Liver (tissue), 9 donors: ENCODE results near the gene NTN1. TPM values are rescaled to one million over a fixed set of nuclear protein-coding genes. Genes with fewer than 3 reads are reported as not detected.

Experiments
- DNase-seq: peaks from one replicate; pipeline ENCODE4 v3.0.0-alpha.2; 2017; ENCODE audit warnings: low spot score
- H3K27ac ChIP-seq, 2 donors: one replicate each; pipeline ENCODE4 v1.7.0; 2013; ENCODE audit warnings: inconsistent platforms in 2 of 2, low read length in 2 of 2, control low read depth in 1 of 2, low read depth in 1 of 2, mild to moderate bottlenecking in 1 of 2
- H3K27me3 ChIP-seq, 4 donors: one replicate each; pipeline versions ENCODE4 v1.6.1 to v1.7.0; 2013; ENCODE audit warnings: low read length in 3 of 4, inconsistent platforms in 1 of 4, mild to moderate bottlenecking in 1 of 4, moderate library complexity in 1 of 4; ENCODE audit not compliant: control insufficient read depth in 4 of 4, insufficient read depth in 4 of 4
- H3K36me3 ChIP-seq, 4 donors: one replicate each; pipeline versions ENCODE4 v1.6.1 to v1.7.0; 2013; ENCODE audit warnings: low read length in 3 of 4, mild to moderate bottlenecking in 3 of 4, low read depth in 1 of 4, moderate library complexity in 1 of 4; ENCODE audit not compliant: control insufficient read depth in 4 of 4, insufficient read depth in 3 of 4
- H3K4me1 ChIP-seq, 4 donors: one replicate each; pipeline versions ENCODE4 v1.6.1 to v1.7.0; 2013; ENCODE audit warnings: low read length in 3 of 4, mild to moderate bottlenecking in 3 of 4, moderate library complexity in 1 of 4; ENCODE audit not compliant: control insufficient read depth in 4 of 4, insufficient read depth in 4 of 4
- H3K4me3 ChIP-seq, 3 donors: one replicate each; pipeline versions ENCODE4 v1.6.1 to v1.7.0; 2013; ENCODE audit warnings: low read length in 3 of 3, control low read depth in 1 of 3, low read depth in 1 of 3, mild to moderate bottlenecking in 1 of 3
- H3K9ac ChIP-seq, 2 donors: one replicate each; pipeline ENCODE4 v1.7.0; 2013; ENCODE audit warnings: low read length in 2 of 2, mild to moderate bottlenecking in 2 of 2, moderate library complexity in 2 of 2, control low read depth in 1 of 2, low read depth in 1 of 2
- H3K9me3 ChIP-seq, 4 donors: one replicate each; pipeline versions ENCODE4 v1.6.1 to v1.7.0; 2013; ENCODE audit warnings: low read length in 3 of 4; ENCODE audit not compliant: control insufficient read depth in 4 of 4
- EGR1 ChIP-seq, 2 donors: IDR thresholded peaks; 2 replicates each; pipeline ENCODE4 v1.6.1; 2016 to 2018; ENCODE audit warnings: antibody characterized with exemption in 2 of 2, low read depth in 2 of 2
- FOXA1 ChIP-seq: IDR thresholded peaks from 2 replicates; pipeline ENCODE4 v1.6.1; 2016; ENCODE audit warnings: antibody characterized with exemption
- FOXA2 ChIP-seq: IDR thresholded peaks from 2 replicates; pipeline ENCODE4 v1.6.1; 2016; ENCODE audit warnings: antibody characterized with exemption
- GABPA ChIP-seq, 2 donors: IDR thresholded peaks in 1 of 2; conservative IDR thresholded peaks in 1 of 2; 2 replicates each; pipeline ENCODE4 v1.6.1; 2016; ENCODE audit warnings: antibody characterized with exemption in 2 of 2, mild to moderate bottlenecking in 1 of 2, moderate library complexity in 1 of 2
- HNF4A ChIP-seq, 2 donors: conservative IDR thresholded peaks; 2 replicates each; pipeline ENCODE4 v1.6.1; 2016; ENCODE audit warnings: antibody characterized with exemption in 2 of 2, mild to moderate bottlenecking in 2 of 2
- HNF4G ChIP-seq: IDR thresholded peaks from 2 replicates; pipeline ENCODE4 v1.6.1; 2016; ENCODE audit warnings: antibody characterized with exemption
- JUND ChIP-seq, 2 donors: IDR thresholded peaks; 2 replicates each; pipeline ENCODE4 v1.6.1; 2016; ENCODE audit warnings: antibody characterized with exemption in 2 of 2
- NR2F2 ChIP-seq: IDR thresholded peaks from 2 replicates; pipeline ENCODE4 v1.6.1; 2016; ENCODE audit warnings: antibody characterized with exemption
- RAD21 ChIP-seq, 2 donors: IDR thresholded peaks; 2 replicates each; pipeline ENCODE4 v1.6.1; 2016; ENCODE audit warnings: antibody characterized with exemption in 2 of 2, mild to moderate bottlenecking in 2 of 2
- REST ChIP-seq: IDR thresholded peaks from 2 replicates; pipeline ENCODE4 v1.6.1; 2016; ENCODE audit warnings: antibody characterized with exemption, mild to moderate bottlenecking
- RXRA ChIP-seq, 2 donors: IDR thresholded peaks; 2 replicates each; pipeline ENCODE4 v1.6.1; 2017 to 2018; ENCODE audit warnings: antibody characterized with exemption in 2 of 2, mild to moderate bottlenecking in 1 of 2
- SP1 ChIP-seq: IDR thresholded peaks from 2 replicates; pipeline ENCODE4 v1.6.1; 2018; ENCODE audit warnings: antibody characterized with exemption, mild to moderate bottlenecking
- TAF1 ChIP-seq: conservative IDR thresholded peaks from 2 replicates; pipeline ENCODE4 v1.6.1; 2016; ENCODE audit warnings: antibody characterized with exemption, mild to moderate bottlenecking
- YY1 ChIP-seq: IDR thresholded peaks from 2 replicates; pipeline ENCODE4 v1.6.1; 2016; ENCODE audit warnings: antibody characterized with exemption, mild to moderate bottlenecking
- whole genome bisulfite sequencing: extraction: QIAGEN DNeasy Blood & Tissue Kit; methylation state at CpG from one replicate; pipeline ENCODE4 v1.1.7; 2013; 5-methylcytosine and 5-hydroxymethylcytosine counted together
- polyA plus RNA-seq, 2 donors: library from polyadenylated mRNA; stranded (reverse) in 1 of 2; unstranded in 1 of 2; fragments of 200-250 nt in 1 of 2; fragments of >200 nt in 1 of 2; fragmentation: Nextera tagmentation in 1 of 2; extraction: Ambion mirVana in 1 of 2; gene quantifications; one replicate each; pipeline versions ENCODE4 v1.2.1 to v1.2.3, GENCODE V29; 2013 to 2015
- total RNA-seq, 2 donors: library from RNA; depleted of rRNA; stranded (reverse); fragments of >200 nt; gene quantifications; one replicate each; pipeline ENCODE4 v1.2.3, GENCODE V29; 2014
- TF ChIP-seq, protein P1 (sequence below): fragments of 150-350 bp; IDR thresholded peaks from 2 replicates; pipeline ENCODE4 v1.5.1; 2017; ENCODE audit warnings: improper control_type of control experiment, low read depth, low read length; ENCODE audit not compliant: missing input control
- TF ChIP-seq, protein P2 (sequence below): IDR thresholded peaks from 2 replicates; pipeline ENCODE4 v1.6.1; 2016; ENCODE audit warnings: antibody characterized with exemption
- TF ChIP-seq, protein P3 (sequence below): IDR thresholded peaks from 2 replicates; pipeline ENCODE4 v1.6.1; 2016; ENCODE audit warnings: antibody characterized with exemption
- TF ChIP-seq, protein P4 (sequence below): IDR thresholded peaks from 2 replicates; pipeline ENCODE4 v1.6.1; 2016; ENCODE audit warnings: antibody characterized with exemption
- donor health status: healthy.
- donor health status: healthy.
- donor health status: healthy.
- donor health status: healthy.
- donor health status: healthy.

Gene NTN1
- total and polyA plus RNA-seq, 4 donors: 0.14 to 8.7 (median 4.3) TPM

DNA sequence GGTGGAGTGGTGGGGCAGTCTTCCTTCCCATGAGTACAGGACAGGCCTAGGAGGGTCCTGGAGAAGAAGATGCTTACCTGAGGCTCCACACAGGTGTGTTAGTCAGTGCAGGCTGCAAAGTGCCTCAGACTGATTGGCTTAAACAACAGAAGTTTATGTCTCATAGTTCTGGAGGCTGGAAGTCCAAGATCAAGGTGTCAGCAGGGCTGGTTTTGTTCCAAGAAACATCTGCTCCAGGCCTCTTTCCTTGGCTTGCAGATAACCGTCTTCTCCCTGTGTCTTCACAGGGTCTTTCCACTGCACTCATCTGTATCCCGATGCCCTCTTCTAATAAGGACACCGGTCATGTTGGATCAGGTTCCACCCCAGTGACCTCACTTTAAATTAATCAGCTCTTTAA is 153.0 kb downstream of the NTN1 start:
- Histone ChIP-seq H3K27ac (no peak overlapping the region), H3K27me3 (no peaks in the 10 kb centered on the region), H3K4me3 (no peak overlapping the region), H3K4me1 (peaks cover 16 to 65% (median 52%) of the 10 kb centered on the region in 4 donors), H3K9ac (no peak overlapping the region), H3K9me3 (no peaks in the 10 kb centered on the region), H3K36me3 (no peaks in the 10 kb centered on the region)
- DNase-seq: no peak
- 95% methylated on average over 3 of the region's 3 CpGs for WGBS
- TF ChIP-seq FOXA2: no peak
- no peak for TF ChIP-seq RAD21 (IDR thresholded peaks at IDR 0.05)

DNA sequence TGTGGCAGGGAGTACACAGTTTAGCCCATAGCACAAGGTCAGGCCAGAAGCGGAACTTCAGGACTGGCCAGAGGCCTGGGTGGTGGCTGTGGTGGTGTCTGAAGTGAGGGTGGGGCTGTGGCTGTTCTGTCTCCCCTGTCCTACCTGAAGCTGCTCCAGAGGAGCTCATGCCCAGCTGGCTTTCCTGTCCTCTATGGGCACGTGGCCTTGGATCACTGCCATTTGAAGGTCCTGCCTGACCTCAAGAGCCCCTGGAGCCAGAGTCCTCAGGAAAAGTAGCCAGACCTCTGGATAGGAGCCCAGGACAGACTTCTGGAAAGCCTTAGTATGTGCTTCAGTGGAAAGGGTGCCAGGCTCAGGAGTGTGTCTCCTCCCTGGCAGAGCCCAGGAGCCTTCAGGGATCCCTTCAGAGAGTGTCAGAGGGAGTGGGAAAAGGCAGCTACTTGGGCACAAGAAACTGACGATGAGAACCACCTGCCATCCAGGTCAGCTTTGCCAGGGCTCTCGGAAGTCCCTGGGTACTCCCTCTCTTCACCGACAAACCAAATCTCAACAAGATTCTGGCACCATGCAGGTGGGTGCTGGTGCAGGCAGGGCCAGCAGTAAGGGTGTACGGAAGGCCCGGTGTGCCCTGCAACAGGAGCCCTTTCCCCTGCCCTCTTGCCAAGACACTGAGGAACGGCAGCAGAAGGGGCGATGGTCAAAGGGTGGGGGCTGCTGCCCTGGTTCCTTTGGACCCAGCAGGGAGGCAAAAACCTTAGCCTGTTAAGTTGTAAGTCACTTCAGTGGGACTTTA is 153.7 kb downstream of the NTN1 start:
- no peaks in the 10 kb centered on the region for H3K9me3 ChIP-seq
- peak; percentile 31 for TF ChIP-seq SP1
- TF ChIP-seq EGR1 (IDR thresholded peaks at IDR 0.05; ENCODE audit: low read depth in 2 of 2): no peak
- no peak for TF ChIP-seq NR2F2
- no peak for TF ChIP-seq FOXA2
- TF ChIP-seq RXRA (IDR thresholded peaks at IDR 0.05): peak; percentile 61 to 82
- TF ChIP-seq HNF4G: no peak
- TF ChIP-seq GABPA (IDR thresholded peaks at IDR 0.05 in 1 of 2, conservative IDR thresholded peaks at IDR 0.05 in 1 of 2): no peak
- TF ChIP-seq HNF4A (conservative IDR thresholded peaks at IDR 0.05): peak; percentile 43 to 69
- TF ChIP-seq, protein P1, sequence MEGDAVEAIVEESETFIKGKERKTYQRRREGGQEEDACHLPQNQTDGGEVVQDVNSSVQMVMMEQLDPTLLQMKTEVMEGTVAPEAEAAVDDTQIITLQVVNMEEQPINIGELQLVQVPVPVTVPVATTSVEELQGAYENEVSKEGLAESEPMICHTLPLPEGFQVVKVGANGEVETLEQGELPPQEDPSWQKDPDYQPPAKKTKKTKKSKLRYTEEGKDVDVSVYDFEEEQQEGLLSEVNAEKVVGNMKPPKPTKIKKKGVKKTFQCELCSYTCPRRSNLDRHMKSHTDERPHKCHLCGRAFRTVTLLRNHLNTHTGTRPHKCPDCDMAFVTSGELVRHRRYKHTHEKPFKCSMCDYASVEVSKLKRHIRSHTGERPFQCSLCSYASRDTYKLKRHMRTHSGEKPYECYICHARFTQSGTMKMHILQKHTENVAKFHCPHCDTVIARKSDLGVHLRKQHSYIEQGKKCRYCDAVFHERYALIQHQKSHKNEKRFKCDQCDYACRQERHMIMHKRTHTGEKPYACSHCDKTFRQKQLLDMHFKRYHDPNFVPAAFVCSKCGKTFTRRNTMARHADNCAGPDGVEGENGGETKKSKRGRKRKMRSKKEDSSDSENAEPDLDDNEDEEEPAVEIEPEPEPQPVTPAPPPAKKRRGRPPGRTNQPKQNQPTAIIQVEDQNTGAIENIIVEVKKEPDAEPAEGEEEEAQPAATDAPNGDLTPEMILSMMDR: no peak
- TF ChIP-seq JUND (IDR thresholded peaks at IDR 0.05): no peak
- TF ChIP-seq YY1: no peak
- peak; percentile 13 to 18 for TF ChIP-seq RAD21 (IDR thresholded peaks at IDR 0.05)
- TF ChIP-seq FOXA1: no peak
- TF ChIP-seq, protein P2, sequence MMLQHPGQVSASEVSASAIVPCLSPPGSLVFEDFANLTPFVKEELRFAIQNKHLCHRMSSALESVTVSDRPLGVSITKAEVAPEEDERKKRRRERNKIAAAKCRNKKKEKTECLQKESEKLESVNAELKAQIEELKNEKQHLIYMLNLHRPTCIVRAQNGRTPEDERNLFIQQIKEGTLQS: no peak
- TF ChIP-seq TAF1: no peak
- no peak for TF ChIP-seq REST
- TF ChIP-seq, protein P3, sequence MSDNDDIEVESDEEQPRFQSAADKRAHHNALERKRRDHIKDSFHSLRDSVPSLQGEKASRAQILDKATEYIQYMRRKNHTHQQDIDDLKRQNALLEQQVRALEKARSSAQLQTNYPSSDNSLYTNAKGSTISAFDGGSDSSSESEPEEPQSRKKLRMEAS: peak; percentile 53
- TF ChIP-seq, protein P4, sequence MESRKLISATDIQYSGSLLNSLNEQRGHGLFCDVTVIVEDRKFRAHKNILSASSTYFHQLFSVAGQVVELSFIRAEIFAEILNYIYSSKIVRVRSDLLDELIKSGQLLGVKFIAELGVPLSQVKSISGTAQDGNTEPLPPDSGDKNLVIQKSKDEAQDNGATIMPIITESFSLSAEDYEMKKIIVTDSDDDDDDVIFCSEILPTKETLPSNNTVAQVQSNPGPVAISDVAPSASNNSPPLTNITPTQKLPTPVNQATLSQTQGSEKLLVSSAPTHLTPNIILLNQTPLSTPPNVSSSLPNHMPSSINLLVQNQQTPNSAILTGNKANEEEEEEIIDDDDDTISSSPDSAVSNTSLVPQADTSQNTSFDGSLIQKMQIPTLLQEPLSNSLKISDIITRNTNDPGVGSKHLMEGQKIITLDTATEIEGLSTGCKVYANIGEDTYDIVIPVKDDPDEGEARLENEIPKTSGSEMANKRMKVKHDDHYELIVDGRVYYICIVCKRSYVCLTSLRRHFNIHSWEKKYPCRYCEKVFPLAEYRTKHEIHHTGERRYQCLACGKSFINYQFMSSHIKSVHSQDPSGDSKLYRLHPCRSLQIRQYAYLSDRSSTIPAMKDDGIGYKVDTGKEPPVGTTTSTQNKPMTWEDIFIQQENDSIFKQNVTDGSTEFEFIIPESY: no peak
- H3K27me3 ChIP-seq: no peaks in the 10 kb centered on the region
- H3K4me3 ChIP-seq: no peak overlapping the region
- no peak overlapping the region for H3K27ac ChIP-seq
- no peak for DNase-seq
- no peak overlapping the region for H3K9ac ChIP-seq
- 69% methylated on average over 9 of the region's 9 CpGs for WGBS
- peaks cover 16 to 65% (median 52%) of the 10 kb centered on the region in 4 donors for H3K4me1 ChIP-seq
- H3K36me3 ChIP-seq: no peaks in the 10 kb centered on the region
